Progenitor cell of endocrine pancreas (in vitro differentiated cells): ENCODE results near the gene YTHDC1. TPM values are rescaled to one million over a fixed set of nuclear protein-coding genes. Genes with fewer than 3 reads are reported as not detected.
"Not testable (repeated sequence)": the region's sequence is repeated elsewhere in the genome, so short reads cannot be mapped to it uniquely, and the experiment has no call there.

Experiments used
- DNase-seq: peaks from one replicate; pipeline ENCODE4 v3.0.0; 2021; ENCODE audit warnings: low spot score; ENCODE audit not compliant: unreplicated experiment
- H3K27ac Mint-ChIP-seq: 2 replicates; pipeline ENCODE4 v1.8.0; 2021; ENCODE audit warnings: mild to moderate bottlenecking, moderate library complexity, mixed read lengths
- H3K27me3 Mint-ChIP-seq: 2 replicates; pipeline ENCODE4 v1.8.0; 2021; ENCODE audit warnings: mixed read lengths
- H3K36me3 Mint-ChIP-seq: 2 replicates; pipeline ENCODE4 v1.8.0; 2022; ENCODE audit warnings: mixed read lengths; ENCODE audit not compliant: insufficient read depth
- H3K4me1 Mint-ChIP-seq: 2 replicates; pipeline ENCODE4 v1.8.0; 2021; ENCODE audit warnings: low read depth, mixed read lengths
- H3K4me3 Mint-ChIP-seq: 2 replicates; pipeline ENCODE4 v1.8.0; 2021; ENCODE audit warnings: low read depth, mild to moderate bottlenecking, moderate library complexity, mixed read lengths
- H3K9me3 Mint-ChIP-seq: 2 replicates; pipeline ENCODE4 v1.8.0; 2021; ENCODE audit warnings: low read depth, mixed read lengths
- total RNA-seq: library from RNA; stranded (reverse); gene quantifications from 2 replicates; pipeline ENCODE4 v1.2.1, GENCODE V29; 2021
- TF ChIP-seq, protein P1 (sequence below): fragments of 200-600 bp; sonication (generic); IDR thresholded peaks from one replicate; pipeline ENCODE4 v1.5.0; 2021; ENCODE audit warnings: antibody characterized with exemption, mild to moderate bottlenecking; ENCODE audit not compliant: unreplicated experiment

Gene YTHDC1
- total RNA-seq, 1 donor from 2014 or later, result 162 TPM

DNA sequence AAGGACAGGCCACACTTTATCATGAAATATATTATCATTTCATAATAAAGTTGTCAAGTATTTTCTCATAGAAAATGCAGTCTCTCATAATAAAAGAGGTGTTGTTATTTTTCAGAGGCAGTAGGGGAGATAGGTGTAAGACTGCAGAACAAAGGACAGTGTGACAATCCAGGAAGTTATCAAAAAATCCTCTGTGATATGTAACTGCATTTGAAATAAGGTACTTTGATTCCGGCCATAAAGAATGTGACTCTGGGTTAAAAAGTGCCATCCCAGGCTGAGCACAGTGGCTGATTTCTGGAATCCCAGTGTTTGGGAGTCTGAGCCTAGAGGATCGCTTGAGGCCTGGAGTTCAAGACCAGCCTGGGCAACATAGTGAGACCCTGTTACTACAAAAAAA is 66.8 kb downstream of the YTHDC1 start:
- Mint-ChIP-seq H3K4me3 (no peak overlapping the region), H3K36me3 (peaks cover 1% of the 10 kb centered on the region), H3K4me1 (peaks cover 25% of the 10 kb centered on the region), H3K27me3 (no peaks in the 10 kb centered on the region), H3K27ac (peak overlapping the region; percentile 97), H3K9me3 (peaks cover 2% of the 10 kb centered on the region)
- DNase-seq, result no peak
- TF ChIP-seq, protein P1, sequence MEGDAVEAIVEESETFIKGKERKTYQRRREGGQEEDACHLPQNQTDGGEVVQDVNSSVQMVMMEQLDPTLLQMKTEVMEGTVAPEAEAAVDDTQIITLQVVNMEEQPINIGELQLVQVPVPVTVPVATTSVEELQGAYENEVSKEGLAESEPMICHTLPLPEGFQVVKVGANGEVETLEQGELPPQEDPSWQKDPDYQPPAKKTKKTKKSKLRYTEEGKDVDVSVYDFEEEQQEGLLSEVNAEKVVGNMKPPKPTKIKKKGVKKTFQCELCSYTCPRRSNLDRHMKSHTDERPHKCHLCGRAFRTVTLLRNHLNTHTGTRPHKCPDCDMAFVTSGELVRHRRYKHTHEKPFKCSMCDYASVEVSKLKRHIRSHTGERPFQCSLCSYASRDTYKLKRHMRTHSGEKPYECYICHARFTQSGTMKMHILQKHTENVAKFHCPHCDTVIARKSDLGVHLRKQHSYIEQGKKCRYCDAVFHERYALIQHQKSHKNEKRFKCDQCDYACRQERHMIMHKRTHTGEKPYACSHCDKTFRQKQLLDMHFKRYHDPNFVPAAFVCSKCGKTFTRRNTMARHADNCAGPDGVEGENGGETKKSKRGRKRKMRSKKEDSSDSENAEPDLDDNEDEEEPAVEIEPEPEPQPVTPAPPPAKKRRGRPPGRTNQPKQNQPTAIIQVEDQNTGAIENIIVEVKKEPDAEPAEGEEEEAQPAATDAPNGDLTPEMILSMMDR, result no peak

DNA sequence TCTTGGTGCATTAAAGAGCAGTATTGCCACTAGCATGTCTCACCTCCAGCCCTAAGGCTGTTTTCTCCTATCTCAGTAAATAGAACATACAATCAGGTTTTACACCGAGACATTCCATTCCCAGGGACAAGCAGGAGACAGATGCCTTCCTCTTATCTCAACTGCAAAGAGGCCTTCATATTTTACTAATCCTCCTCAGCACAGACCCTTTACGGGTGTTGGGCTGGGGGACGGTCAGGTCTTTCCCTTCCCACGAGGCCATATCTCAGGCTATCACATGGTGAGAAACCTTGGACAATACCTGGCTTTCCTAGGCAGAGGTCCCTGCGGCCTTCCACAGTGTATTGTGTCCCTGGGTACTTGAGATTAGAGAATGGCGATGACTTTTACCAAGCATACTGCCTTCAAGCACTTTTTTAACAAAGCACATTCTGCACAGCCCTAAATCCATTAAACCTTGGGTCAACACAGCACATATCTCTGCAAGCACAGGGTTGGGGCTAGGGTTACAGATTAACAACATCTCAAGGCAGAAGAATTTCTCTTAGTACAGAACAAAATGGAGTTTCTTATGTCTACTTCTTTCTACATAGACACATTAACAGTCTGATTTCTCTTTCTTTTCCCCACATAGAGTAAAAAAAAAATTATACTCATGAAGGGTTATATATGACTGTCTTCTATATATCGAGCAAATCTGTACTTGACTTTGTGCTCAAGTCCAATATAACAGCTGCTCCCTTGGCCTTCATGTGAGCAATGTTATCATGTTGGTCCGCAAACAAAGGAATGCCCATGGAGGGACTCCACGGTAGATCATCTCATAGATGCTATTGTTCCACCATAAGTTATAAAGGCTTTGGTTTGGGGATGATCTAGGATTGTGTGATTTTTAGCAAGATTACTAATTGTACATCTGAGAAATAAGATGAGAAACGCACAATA is 67.8 kb downstream of the YTHDC1 start:
- not testable (repeated sequence) for H3K36me3 Mint-ChIP-seq
- H3K27ac Mint-ChIP-seq, result peak overlapping the region; percentile 97

DNA sequence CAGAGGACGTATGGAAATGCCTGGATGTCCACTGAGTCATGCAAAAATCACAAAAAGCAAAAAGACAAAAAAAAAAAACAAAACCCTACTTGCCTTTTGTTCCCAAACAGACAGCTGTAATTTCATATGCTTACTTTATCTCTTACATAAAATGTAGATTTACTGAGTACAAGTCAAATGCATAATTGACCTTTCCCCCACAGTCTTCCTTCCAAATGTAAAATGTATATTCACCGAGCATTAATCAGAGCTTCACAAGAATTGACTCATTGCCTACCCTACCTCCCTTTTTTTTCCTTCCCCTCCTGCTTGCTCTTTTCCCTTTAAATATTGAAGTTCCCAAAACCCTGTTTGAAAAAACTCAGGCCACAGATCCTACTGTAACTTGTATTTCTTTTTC is 71.9 kb downstream of the YTHDC1 start:
- no peak for DNase-seq
- H3K27ac Mint-ChIP-seq, result no peak overlapping the region
- peaks cover 1% of the 10 kb centered on the region for H3K36me3 Mint-ChIP-seq
- peaks cover 10% of the 10 kb centered on the region for H3K9me3 Mint-ChIP-seq
- H3K4me1 Mint-ChIP-seq, result peaks cover 21% of the 10 kb centered on the region
- no peaks in the 10 kb centered on the region for H3K27me3 Mint-ChIP-seq
- TF ChIP-seq, protein P1, result no peak
- H3K4me3 Mint-ChIP-seq, result no peak overlapping the region

More for the DNA sequence above, 67.8 kb downstream of the YTHDC1 start:
- Mint-ChIP-seq H3K4me3 (peak overlapping the region; percentile 4), H3K4me1 (peaks cover 23% of the 10 kb centered on the region)
- not testable (repeated sequence) for H3K9me3 Mint-ChIP-seq, H3K27me3 Mint-ChIP-seq, DNase-seq

DNA sequence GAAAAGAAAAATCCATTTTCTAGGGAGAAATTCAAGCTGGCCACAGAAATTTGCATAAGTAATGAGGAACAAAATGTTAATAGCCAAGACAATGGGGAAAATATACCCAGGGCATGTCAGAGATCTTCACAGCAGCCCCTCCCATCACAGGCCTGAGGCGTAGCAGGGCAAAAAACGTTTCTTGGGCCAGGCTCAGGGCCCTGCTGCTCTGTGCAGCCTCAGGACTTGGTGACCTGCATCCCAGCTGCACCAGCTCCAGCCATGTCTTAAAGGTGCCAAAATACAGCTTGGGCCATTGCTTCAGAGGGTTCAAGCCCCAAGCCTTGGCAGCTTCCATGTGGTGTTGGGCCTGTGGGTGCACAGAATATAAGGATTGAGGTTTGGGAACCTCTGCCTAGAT is 72.3 kb downstream of the YTHDC1 start:
- peaks cover 10% of the 10 kb centered on the region for H3K9me3 Mint-ChIP-seq
- peaks cover 1% of the 10 kb centered on the region for H3K36me3 Mint-ChIP-seq
- H3K4me3 Mint-ChIP-seq, result no peak overlapping the region
- peaks cover 21% of the 10 kb centered on the region for H3K4me1 Mint-ChIP-seq
- no peak for DNase-seq
- TF ChIP-seq, protein P1, result no peak
- no peaks in the 10 kb centered on the region for H3K27me3 Mint-ChIP-seq
- no peak overlapping the region for H3K27ac Mint-ChIP-seq

- H3K27ac Mint-ChIP-seq, result peak overlapping the region; percentile 88
- no peak for DNase-seq
- TF ChIP-seq, protein P1, result no peak
- H3K4me3 Mint-ChIP-seq, result peak overlapping the region; percentile 75
- H3K4me1 Mint-ChIP-seq, result peaks cover 16% of the 10 kb centered on the region
- H3K9me3 Mint-ChIP-seq, result peaks cover 25% of the 10 kb centered on the region
- H3K27me3 Mint-ChIP-seq, result no peaks in the 10 kb centered on the region
- peaks cover 7% of the 10 kb centered on the region for H3K36me3 Mint-ChIP-seq
Observed at GRCh38 chr4:68272860-68273259, 77.0 kb downstream of the YTHDC1 start.
